Esophagus muscularis mucosa (tissue), 3 donors: ENCODE results near the gene CNNM1.

ENCODE experiments used
- CTCF ChIP-seq, 3 experiments: fragments of 200-600 bp in 2 of 3; fragments of 450-650 bp in 1 of 3; sonication (generic) in 2 of 3; IDR thresholded peaks; one replicate each; pipeline ENCODE4 v1.5.1; 2017 to 2019; ENCODE audit warnings: antibody characterized with exemption in 3 of 3, mild to moderate bottlenecking in 2 of 3, moderate library complexity in 1 of 3
- POLR2AphosphoS5 ChIP-seq, 2 donors: sonication (generic); formaldehyde crosslinking; IDR thresholded peaks; one replicate each; pipeline ENCODE4 v1.6.1; 2017; ENCODE audit warnings: antibody characterized with exemption in 2 of 2

DNA sequence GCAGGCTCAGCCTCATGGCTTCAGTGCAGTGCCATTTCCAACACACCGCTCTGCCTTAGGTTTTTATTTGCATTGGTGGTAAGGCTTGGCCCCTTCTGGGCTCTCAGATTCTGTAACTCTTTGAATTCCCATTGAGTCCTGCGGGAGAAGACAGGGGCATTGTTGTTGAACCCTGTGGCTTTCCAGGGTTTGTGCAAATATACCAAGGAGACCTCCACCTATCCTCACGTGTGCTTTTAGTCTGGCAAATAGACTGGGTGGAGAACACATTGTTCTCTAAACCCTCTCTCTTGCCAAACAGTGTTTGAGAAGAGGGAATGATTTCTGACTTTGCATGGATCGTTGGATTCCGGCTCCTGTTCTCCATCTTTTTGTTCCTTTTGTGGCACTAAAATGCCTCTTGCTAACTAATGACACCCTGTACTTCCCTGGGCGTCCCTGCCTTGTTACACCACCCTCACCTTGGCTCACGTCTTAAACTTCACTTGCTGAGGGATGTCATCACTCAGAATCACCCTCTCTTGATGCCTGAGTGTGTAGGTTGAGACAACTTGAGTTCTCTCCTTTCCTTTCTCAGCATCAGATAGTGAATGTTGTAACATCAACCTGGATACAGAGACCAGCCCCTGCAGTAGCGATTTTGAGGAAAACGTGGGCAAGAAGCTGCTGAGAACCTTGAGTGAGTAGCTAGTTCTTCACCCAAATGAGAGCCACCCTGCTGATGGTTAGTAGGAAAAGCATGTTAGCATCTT lies 60.7 kb downstream of the CNNM1 start:
- TF ChIP-seq CTCF (IDR thresholded peaks at IDR 0.05) (no peak), POLR2AphosphoS5 (IDR thresholded peaks at IDR 0.05) (no peak)
